ENCODE measurements around the gene ZC3H18. TPM values are rescaled to one million over a fixed set of nuclear protein-coding genes. Genes with fewer than 3 reads are reported as not detected.

The ZC3H18 gene
- polyA plus RNA-seq, 3 donors = 5.5 to 36.4 (median 6.8) TPM

DNA sequence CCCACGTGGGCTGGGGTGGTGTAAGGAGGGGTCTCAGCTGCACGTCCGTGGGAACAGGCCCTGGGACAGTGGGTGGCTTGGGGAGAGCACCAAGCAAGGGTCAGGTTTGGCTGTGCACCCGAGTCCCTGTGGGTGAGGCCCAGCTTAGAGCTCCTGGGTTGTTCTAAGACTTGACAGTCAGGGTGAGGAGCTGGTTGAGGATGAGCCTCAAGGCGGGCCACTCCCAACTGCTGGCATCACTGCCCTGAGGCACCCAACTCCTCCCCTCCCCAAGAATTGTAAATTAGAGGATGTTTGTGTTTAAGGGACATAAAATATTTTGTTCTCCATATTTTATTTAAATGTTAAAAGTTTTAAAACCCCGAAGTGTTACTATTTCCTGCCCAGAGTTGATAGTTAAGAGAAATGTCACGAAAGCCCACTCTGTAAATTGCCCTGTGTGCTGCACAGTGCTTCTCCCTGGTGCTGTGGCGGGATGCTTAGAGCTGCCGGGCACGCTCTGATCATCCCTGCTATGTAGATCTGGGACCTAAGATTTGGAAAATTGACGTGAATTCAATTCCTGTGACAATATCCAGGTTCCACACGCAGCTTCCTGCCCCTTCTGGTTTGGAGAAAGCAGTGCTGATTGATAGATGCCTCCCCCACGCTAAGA is 15.9 kb downstream of the ZC3H18 start:
- no peak overlapping the region for H3K4me3 Mint-ChIP-seq
- H3K36me3 ChIP-seq (replicated peaks in 1 of 2; ENCODE audit: control insufficient read depth in 1 of 2, insufficient read depth in 2 of 2, low read length in 2 of 2) = peaks cover 74 to 96% of the 10 kb centered on the region in 2 donors

DNA sequence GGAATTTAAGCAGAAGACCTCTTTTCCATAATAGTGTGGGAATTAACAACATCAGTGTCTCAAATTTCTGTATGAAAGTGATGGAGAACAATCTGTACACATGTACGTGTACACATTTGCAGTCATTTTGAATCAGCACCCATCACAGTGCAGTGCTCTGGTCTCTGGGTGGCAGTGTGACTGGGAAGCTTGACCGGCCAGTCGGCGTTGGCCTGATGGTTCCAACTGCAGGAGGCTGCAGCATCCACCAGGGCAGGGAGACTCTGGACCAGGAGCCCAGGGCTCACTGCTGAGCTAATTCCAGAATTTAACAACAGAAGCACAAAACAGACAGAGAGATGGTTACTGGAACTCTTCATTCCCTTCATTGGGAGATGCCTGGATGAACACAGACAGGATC is 17.9 kb downstream of the ZC3H18 start:
- H3K27me3 Mint-ChIP-seq (ENCODE audit: low read depth in 3 of 3) = no peaks in the 10 kb centered on the region
- no peak overlapping the region for H2AFZ ChIP-seq (ENCODE audit: insufficient read depth, low read depth, low read length, poor library complexity, severe bottlenecking)
- no peak overlapping the region for H3K4me3 ChIP-seq (replicated peaks in 1 of 3; ENCODE audit: low read depth in 2 of 3, low read length in 3 of 3)
- H3K4me1 ChIP-seq (ENCODE audit: control insufficient read depth in 1 of 2, insufficient read depth in 2 of 2, low read length in 2 of 2) = peaks cover 13 to 15% of the 10 kb centered on the region in 2 donors
- peaks cover 0 to 3% (median 0%) of the 10 kb centered on the region in 7 donors for H3K9me3 Mint-ChIP-seq
- peaks cover 10% of the 10 kb centered on the region for H3K4me1 Mint-ChIP-seq
- WGBS (ENCODE audit: insufficient coverage) = 100% methylated on average over 3 of the region's 4 CpGs
- DNase-seq = no peak
- H4K20me1 ChIP-seq (ENCODE audit: insufficient read depth, low read length) = peaks cover 60% of the 10 kb centered on the region
- peaks cover 35% of the 10 kb centered on the region for H3K79me2 ChIP-seq (ENCODE audit: insufficient read depth, low read length)
- no peaks in the 10 kb centered on the region for H3K27me3 ChIP-seq (ENCODE audit: control insufficient read depth in 2 of 2, insufficient read depth in 2 of 2, low read length in 2 of 2)
- no peaks in the 10 kb centered on the region for H3K9me3 ChIP-seq (replicated peaks in 1 of 2; ENCODE audit: control insufficient read depth in 1 of 2, insufficient read depth in 1 of 2, low read length in 2 of 2)
- TF ChIP-seq, protein P1, sequence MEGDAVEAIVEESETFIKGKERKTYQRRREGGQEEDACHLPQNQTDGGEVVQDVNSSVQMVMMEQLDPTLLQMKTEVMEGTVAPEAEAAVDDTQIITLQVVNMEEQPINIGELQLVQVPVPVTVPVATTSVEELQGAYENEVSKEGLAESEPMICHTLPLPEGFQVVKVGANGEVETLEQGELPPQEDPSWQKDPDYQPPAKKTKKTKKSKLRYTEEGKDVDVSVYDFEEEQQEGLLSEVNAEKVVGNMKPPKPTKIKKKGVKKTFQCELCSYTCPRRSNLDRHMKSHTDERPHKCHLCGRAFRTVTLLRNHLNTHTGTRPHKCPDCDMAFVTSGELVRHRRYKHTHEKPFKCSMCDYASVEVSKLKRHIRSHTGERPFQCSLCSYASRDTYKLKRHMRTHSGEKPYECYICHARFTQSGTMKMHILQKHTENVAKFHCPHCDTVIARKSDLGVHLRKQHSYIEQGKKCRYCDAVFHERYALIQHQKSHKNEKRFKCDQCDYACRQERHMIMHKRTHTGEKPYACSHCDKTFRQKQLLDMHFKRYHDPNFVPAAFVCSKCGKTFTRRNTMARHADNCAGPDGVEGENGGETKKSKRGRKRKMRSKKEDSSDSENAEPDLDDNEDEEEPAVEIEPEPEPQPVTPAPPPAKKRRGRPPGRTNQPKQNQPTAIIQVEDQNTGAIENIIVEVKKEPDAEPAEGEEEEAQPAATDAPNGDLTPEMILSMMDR (IDR thresholded peaks at IDR 0.05) = no peak
- H3K36me3 Mint-ChIP-seq = peaks cover 65 to 84% of the 10 kb centered on the region in 2 donors
- H3K4me3 Mint-ChIP-seq = no peak overlapping the region
- peaks cover 56 to 79% of the 10 kb centered on the region in 2 donors for H3K36me3 ChIP-seq (replicated peaks in 1 of 2; ENCODE audit: control insufficient read depth in 1 of 2, insufficient read depth in 2 of 2, low read length in 2 of 2)
- no peak overlapping the region for H3K4me2 ChIP-seq (replicated peaks; ENCODE audit: extremely low read depth, low read length, poor library complexity, severe bottlenecking)
- H3K27ac ChIP-seq (ENCODE audit: low read depth in 1 of 2, low read length in 2 of 2) = no peak overlapping the region
- intact Hi-C loops (cut with micrococcal nuclease) = no loop called here
- H3K27ac Mint-ChIP-seq = peak overlapping the region in 3 of 7 donors; percentile 33 to 74 (median 59)
- no peak overlapping the region for H3K9ac ChIP-seq (ENCODE audit: insufficient read depth, low read length, poor library complexity, severe bottlenecking)

More for the DNA sequence above, 15.9 kb downstream of the ZC3H18 start:
- H3K36me3 Mint-ChIP-seq = peaks cover 71 to 93% of the 10 kb centered on the region in 2 donors
- Histone ChIP-seq H3K4me1 (ENCODE audit: control insufficient read depth in 1 of 2, insufficient read depth in 2 of 2, low read length in 2 of 2) (peaks cover under 1 to 2% of the 10 kb centered on the region in 2 donors), H3K9me3 (replicated peaks in 1 of 2; ENCODE audit: control insufficient read depth in 1 of 2, insufficient read depth in 1 of 2, low read length in 2 of 2) (no peaks in the 10 kb centered on the region), H3K9ac (ENCODE audit: insufficient read depth, low read length, poor library complexity, severe bottlenecking) (no peak overlapping the region), H3K27me3 (ENCODE audit: control insufficient read depth in 2 of 2, insufficient read depth in 2 of 2, low read length in 2 of 2) (no peaks in the 10 kb centered on the region), H3K79me2 (ENCODE audit: insufficient read depth, low read length) (peaks cover 53% of the 10 kb centered on the region), H2AFZ (ENCODE audit: insufficient read depth, low read depth, low read length, poor library complexity, severe bottlenecking) (no peak overlapping the region), H3K4me2 (replicated peaks; ENCODE audit: extremely low read depth, low read length, poor library complexity, severe bottlenecking) (no peak overlapping the region), H4K20me1 (ENCODE audit: insufficient read depth, low read length) (peaks cover 73% of the 10 kb centered on the region), H3K27ac (ENCODE audit: low read depth in 1 of 2, low read length in 2 of 2) (no peak overlapping the region), H3K4me3 (replicated peaks in 1 of 3; ENCODE audit: low read depth in 2 of 3, low read length in 3 of 3) (no peak overlapping the region)
- no peaks in the 10 kb centered on the region for H3K27me3 Mint-ChIP-seq (ENCODE audit: low read depth in 3 of 3)
- TF ChIP-seq, protein P1 (IDR thresholded peaks at IDR 0.05) = no peak
- intact Hi-C loops (cut with micrococcal nuclease) = no loop called here
- no peaks in the 10 kb centered on the region for H3K4me1 Mint-ChIP-seq
- 97% methylated on average over 10 of the region's 13 CpGs for WGBS (ENCODE audit: insufficient coverage)
- no peaks in the 10 kb centered on the region for H3K9me3 Mint-ChIP-seq
- H3K27ac Mint-ChIP-seq = peak overlapping the region in 4 of 7 donors; percentile 30 to 82 (median 54)
- no peak for DNase-seq

All from CD14-positive monocyte (primary cell).